ENCODE measurements around the gene JOSD1.

GRCh38 chr22:38735126-38735464 lies 34.4 kb upstream of the JOSD1 start:
- TF ChIP-seq EZH2 (IDR thresholded peaks at IDR 0.05; ENCODE audit: insufficient read depth, poor library complexity, severe bottlenecking) (no peak), EZH2phosphoT487 (IDR thresholded peaks at IDR 0.05; ENCODE audit: insufficient read depth, low read depth) (no peak)
